ENCODE measurements around the gene ESR2.

GRCh38 chr14:64281805-64282204, 12.4 kb downstream of the ESR2 start:
- TF ChIP-seq EZH2 (IDR thresholded peaks at IDR 0.05; ENCODE audit: borderline replicate concordance) (no peak), CTCF (IDR thresholded peaks at IDR 0.05; ENCODE audit: poor library complexity) (no peak)

Data from hepatocyte (in vitro differentiated cells).